ENCODE results near the gene ABHD2. TPM values are rescaled to one million over a fixed set of nuclear protein-coding genes. Genes with fewer than 3 reads are reported as not detected.
A peak's percentile ranks its signal among the peaks of the same experiment; 100 is the strongest.

ABHD2 gene
- total RNA-seq, 5 donors from 2014 or later (not counting 1 experiment from before 2014, with no cell fraction given) = 52.5 to 70.8 (median 58.5) TPM

DNA sequence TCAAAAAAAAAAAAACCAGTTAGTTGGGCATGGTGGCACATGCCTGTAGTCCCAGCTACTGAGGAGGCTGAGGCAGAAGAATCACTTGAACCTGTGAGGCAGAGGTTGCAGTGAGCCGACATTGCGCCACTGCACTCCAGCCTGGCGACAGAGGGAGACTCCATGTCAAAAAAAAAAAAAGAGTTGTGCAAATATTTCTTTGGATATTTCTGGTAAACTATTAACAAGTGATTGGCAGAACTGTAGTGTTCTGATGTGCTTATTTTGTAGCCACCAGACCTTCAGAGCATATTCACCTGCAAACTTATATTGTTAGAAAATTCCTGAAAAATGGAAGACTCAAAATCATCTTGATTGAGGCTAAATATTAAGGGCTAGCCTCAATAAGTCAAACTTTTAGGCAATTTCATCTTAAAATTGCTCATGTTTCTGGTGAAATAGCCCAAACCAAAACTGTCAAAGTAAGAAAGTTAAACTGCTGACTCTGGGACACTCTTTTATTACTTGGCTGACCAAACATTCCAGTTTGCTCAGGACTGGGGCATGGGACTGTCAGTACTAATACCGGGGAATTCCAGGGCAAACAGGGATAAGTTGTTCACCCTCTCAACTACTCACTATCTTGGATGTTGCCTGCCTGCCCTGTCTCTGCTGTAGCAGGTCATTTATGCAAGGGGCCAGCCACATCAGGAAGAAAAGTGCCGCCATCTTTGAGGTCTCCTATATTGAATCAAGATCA, 37.0 kb downstream of the ABHD2 start:
- ChIA-PET CTCF (interaction anchor here in 1 of 2 donors (1.0 kb wide), 1 partner anchor 32 kb away, joined by 3 read pairs; no protein-coding TSS in a partner anchor), POLR2A (no interaction called here)
- Histone ChIP-seq H3K9me3 (no peaks in the 10 kb centered on the region), H3K4me3 (ENCODE audit: control insufficient read depth in 1 of 2, extremely low read depth in 1 of 2, low read length in 1 of 2) (no peak overlapping the region), H3K27ac (ENCODE audit: low read length) (no peak overlapping the region), H3K27me3 (replicated peaks in 1 of 2; ENCODE audit: control insufficient read depth in 2 of 2, extremely low read depth in 1 of 2, insufficient read depth in 2 of 2, low read length in 1 of 2) (no peaks in the 10 kb centered on the region), H3K4me1 (ENCODE audit: control insufficient read depth in 1 of 2, extremely low read depth in 1 of 2, insufficient read depth in 2 of 2, low read length in 2 of 2) (peaks cover 0 to 10% of the 10 kb centered on the region in 2 experiments), H3K36me3 (ENCODE audit: control insufficient read depth in 2 of 2, extremely low read depth in 1 of 2, insufficient read depth in 1 of 2, low read length in 1 of 2) (peaks cover 0 to 50% of the 10 kb centered on the region in 2 donors)
- H3K27me3 Mint-ChIP-seq = no peaks in the 10 kb centered on the region
- DNase-seq = no peak
- H3K4me3 Mint-ChIP-seq = no peak overlapping the region
- WGBS (ENCODE audit: insufficient coverage) = 100% methylated on average over 4 of the region's 5 CpGs
- H3K27ac Mint-ChIP-seq = no peak overlapping the region
- H3K9me3 Mint-ChIP-seq = no peaks in the 10 kb centered on the region
- peaks cover 37% of the 10 kb centered on the region for H3K36me3 Mint-ChIP-seq
- peaks cover 0 to 2% (median 2%) of the 10 kb centered on the region in 3 donors for H3K4me1 Mint-ChIP-seq
- no peak for ATAC-seq (replicated peaks in 1 of 4)

GRCh38 chr15:89126009-89126408, 37.8 kb downstream of the ABHD2 start:
- WGBS (ENCODE audit: insufficient coverage) = 75% methylated on average over 4 of the region's 6 CpGs
- Histone ChIP-seq H3K9me3 (no peaks in the 10 kb centered on the region), H3K36me3 (ENCODE audit: control insufficient read depth in 2 of 2, extremely low read depth in 1 of 2, insufficient read depth in 1 of 2, low read length in 1 of 2) (peaks cover 0 to 52% of the 10 kb centered on the region in 2 donors), H3K27ac (ENCODE audit: low read length) (no peak overlapping the region), H3K27me3 (replicated peaks in 1 of 2; ENCODE audit: control insufficient read depth in 2 of 2, extremely low read depth in 1 of 2, insufficient read depth in 2 of 2, low read length in 1 of 2) (no peaks in the 10 kb centered on the region), H3K4me3 (ENCODE audit: control insufficient read depth in 1 of 2, extremely low read depth in 1 of 2, low read length in 1 of 2) (no peak overlapping the region), H3K4me1 (ENCODE audit: control insufficient read depth in 1 of 2, extremely low read depth in 1 of 2, insufficient read depth in 2 of 2, low read length in 2 of 2) (peaks cover 0 to 17% of the 10 kb centered on the region in 2 experiments)
- Mint-ChIP-seq H3K27ac (no peak overlapping the region), H3K4me3 (no peak overlapping the region), H3K4me1 (peaks cover 0 to 7% (median 5%) of the 10 kb centered on the region in 3 donors), H3K27me3 (no peaks in the 10 kb centered on the region), H3K9me3 (no peaks in the 10 kb centered on the region), H3K36me3 (peaks cover 39% of the 10 kb centered on the region)
- CTCF ChIA-PET = no interaction called here
- DNase-seq (no peak), ATAC-seq (replicated peaks in 1 of 4) (no peak)
- POLR2A ChIA-PET = no interaction called here

GRCh38 chr15:89127054-89127702, 38.9 kb downstream of the ABHD2 start:
- POLR2A ChIA-PET = no interaction called here
- peaks cover 0 to 20% of the 10 kb centered on the region in 2 experiments for H3K4me1 ChIP-seq (ENCODE audit: control insufficient read depth in 1 of 2, extremely low read depth in 1 of 2, insufficient read depth in 2 of 2, low read length in 2 of 2)
- H3K4me1 Mint-ChIP-seq = peaks cover 0 to 16% (median 5%) of the 10 kb centered on the region in 3 donors
- H3K36me3 ChIP-seq (ENCODE audit: control insufficient read depth in 2 of 2, extremely low read depth in 1 of 2, insufficient read depth in 1 of 2, low read length in 1 of 2) = peaks cover 0 to 48% of the 10 kb centered on the region in 2 donors
- H3K36me3 Mint-ChIP-seq = peaks cover 37% of the 10 kb centered on the region
- CTCF ChIA-PET = interaction anchor here (0.9 to 1.8 kb wide), 3 partner anchors 14 to 222 kb away, joined by 3 to 5 read pairs (median 4); no protein-coding TSS in a partner anchor
- no peak overlapping the region for H3K4me3 Mint-ChIP-seq
- no peaks in the 10 kb centered on the region for H3K9me3 ChIP-seq
- ATAC-seq (replicated peaks in 1 of 4) = no peak
- H3K4me3 ChIP-seq (ENCODE audit: control insufficient read depth in 1 of 2, extremely low read depth in 1 of 2, low read length in 1 of 2) = no peak overlapping the region
- no peaks in the 10 kb centered on the region for H3K27me3 ChIP-seq (replicated peaks in 1 of 2; ENCODE audit: control insufficient read depth in 2 of 2, extremely low read depth in 1 of 2, insufficient read depth in 2 of 2, low read length in 1 of 2)
- H3K9me3 Mint-ChIP-seq = no peaks in the 10 kb centered on the region
- 73% methylated on average over 2 of the region's 3 CpGs for WGBS (ENCODE audit: insufficient coverage)
- DNase-seq = no peak
- H3K27ac Mint-ChIP-seq = no peak overlapping the region
- no peaks in the 10 kb centered on the region for H3K27me3 Mint-ChIP-seq
- H3K27ac ChIP-seq (ENCODE audit: low read length) = no peak overlapping the region

GRCh38 chr15:89128320-89129122, 40.3 kb downstream of the ABHD2 start:
- no peak overlapping the region for H3K27ac ChIP-seq (ENCODE audit: low read length)
- H3K27ac Mint-ChIP-seq = no peak overlapping the region
- no peaks in the 10 kb centered on the region for H3K27me3 Mint-ChIP-seq
- ATAC-seq (replicated peaks in 1 of 4) (no peak), DNase-seq (no peak)
- 81% methylated on average over 5 of the region's 6 CpGs for WGBS (ENCODE audit: insufficient coverage)
- no peak overlapping the region for H3K4me3 Mint-ChIP-seq
- ChIA-PET CTCF (interaction anchor here (0.7 to 2.5 kb wide), 13 partner anchors 10 to 231 kb away, joined by 3 to 20 read pairs (median 4); partner anchors contain the start of gene ABHD2 (in 1 of the 2)), POLR2A (no interaction called here)
- peaks cover 0 to 25% of the 10 kb centered on the region in 2 experiments for H3K4me1 ChIP-seq (ENCODE audit: control insufficient read depth in 1 of 2, extremely low read depth in 1 of 2, insufficient read depth in 2 of 2, low read length in 2 of 2)
- H3K36me3 Mint-ChIP-seq = peaks cover 30% of the 10 kb centered on the region
- peaks cover 7 to 27% (median 14%) of the 10 kb centered on the region in 3 donors for H3K4me1 Mint-ChIP-seq
- H3K9me3 Mint-ChIP-seq = no peaks in the 10 kb centered on the region
- no peaks in the 10 kb centered on the region for H3K27me3 ChIP-seq (replicated peaks in 1 of 2; ENCODE audit: control insufficient read depth in 2 of 2, extremely low read depth in 1 of 2, insufficient read depth in 2 of 2, low read length in 1 of 2)
- no peaks in the 10 kb centered on the region for H3K9me3 ChIP-seq
- peaks cover 0 to 38% of the 10 kb centered on the region in 2 donors for H3K36me3 ChIP-seq (ENCODE audit: control insufficient read depth in 2 of 2, extremely low read depth in 1 of 2, insufficient read depth in 1 of 2, low read length in 1 of 2)
- no peak overlapping the region for H3K4me3 ChIP-seq (ENCODE audit: control insufficient read depth in 1 of 2, extremely low read depth in 1 of 2, low read length in 1 of 2)

GRCh38 chr15:89129123-89129815, 41.0 kb downstream of the ABHD2 start:
- ATAC-seq (replicated peaks in 1 of 4) = peak; percentile 55 to 73 (median 63)
- Mint-ChIP-seq H3K27ac (no peak overlapping the region), H3K9me3 (no peaks in the 10 kb centered on the region), H3K27me3 (no peaks in the 10 kb centered on the region), H3K36me3 (peaks cover 27% of the 10 kb centered on the region), H3K4me3 (no peak overlapping the region), H3K4me1 (peaks cover 7 to 28% (median 14%) of the 10 kb centered on the region in 3 donors)
- DNase-seq = peak in 32 of 35 experiments; percentile 23 to 75 (median 46)
- Histone ChIP-seq H3K4me1 (ENCODE audit: control insufficient read depth in 1 of 2, extremely low read depth in 1 of 2, insufficient read depth in 2 of 2, low read length in 2 of 2) (peaks cover 0 to 25% of the 10 kb centered on the region in 2 experiments), H3K36me3 (ENCODE audit: control insufficient read depth in 2 of 2, extremely low read depth in 1 of 2, insufficient read depth in 1 of 2, low read length in 1 of 2) (peaks cover 0 to 35% of the 10 kb centered on the region in 2 donors), H3K27me3 (replicated peaks in 1 of 2; ENCODE audit: control insufficient read depth in 2 of 2, extremely low read depth in 1 of 2, insufficient read depth in 2 of 2, low read length in 1 of 2) (no peaks in the 10 kb centered on the region), H3K27ac (ENCODE audit: low read length) (peak overlapping the region; percentile 12), H3K4me3 (ENCODE audit: control insufficient read depth in 1 of 2, extremely low read depth in 1 of 2, low read length in 1 of 2) (no peak overlapping the region), H3K9me3 (no peaks in the 10 kb centered on the region)
- no CpG with 5 or more reads among the region's 3 CpGs for WGBS (ENCODE audit: insufficient coverage)
- POLR2A ChIA-PET = interaction anchor here (0.6 kb wide), 2 partner anchors 17 to 46 kb away, joined by 3 read pairs; no protein-coding TSS in a partner anchor
- CTCF ChIA-PET = interaction anchor here (0.6 to 2.5 kb wide), 29 partner anchors 11 to 665 kb away, joined by 3 to 20 read pairs (median 3); partner anchors contain the start of gene ABHD2 (in 2 of the 2)
